SK-N-SH (cell line): ENCODE measurements around the gene MYL5. TPM values are rescaled to one million over a fixed set of nuclear protein-coding genes. Genes with fewer than 3 reads are reported as not detected.

Experiments
- CTCF ChIA-PET: fragments of 300-600, 350-600 bp; formaldehyde crosslinking; extraction: SDS; loops from one replicate; lab custom pipeline; 2021; lab: Yijun Ruan, JAX
- POLR2A ChIA-PET: fragments of 350-600 bp; sonication (Branson Sonifier 250); formaldehyde crosslinking; extraction: SDS; loops from one replicate; lab custom pipeline; 2020; ENCODE audit warnings: antibody characterized with exemption, inconsistent platforms; lab: Yijun Ruan, JAX
- DNase-seq: peaks from one replicate; pipeline ENCODE4 v3.0.0; 2012
- H2AFZ ChIP-seq: fragments of 200-600 bp; sonication (generic); 2 replicates; pipeline ENCODE4 v1.8.1; 2016; ENCODE audit warnings: antibody characterized with exemption, mild to moderate bottlenecking, low read depth
- H3F3A ChIP-seq: fragments of 200-600 bp; sonication (generic); replicated peaks from 2 replicates; pipeline ENCODE3; 2016; ENCODE audit warnings: antibody characterized with exemption, mild to moderate bottlenecking; ENCODE audit not compliant: insufficient read depth
- H3K27ac ChIP-seq, 2 experiments: fragments of 200-500 bp in 1 of 2; fragments of 200-600 bp in 1 of 2; sonication (Bioruptor generic) in 1 of 2; sonication (generic), shearing (Covaris generic) in 1 of 2; 2 replicates each; pipeline versions ENCODE4 v1.5.1 to v1.6.1; 2014 to 2016; ENCODE audit warnings: low read depth in 2 of 2, inconsistent platforms in 1 of 2, low read length in 1 of 2, mild to moderate bottlenecking in 1 of 2, mixed read lengths in 1 of 2
- H3K27me3 ChIP-seq: fragments of 200-600 bp; sonication (generic), shearing (Covaris generic); 2 replicates; pipeline ENCODE4 v1.6.1; 2016; ENCODE audit warnings: mixed run types; ENCODE audit not compliant: insufficient read depth
- H3K36me3 ChIP-seq, 2 experiments: fragments of 200-500 bp in 1 of 2; fragments of 200-600 bp in 1 of 2; sonication (Bioruptor generic) in 1 of 2; sonication (generic) in 1 of 2; replicated peaks in 1 of 2; 2 replicates each; pipeline versions ENCODE3 to v1.5.1; 2014 to 2016; ENCODE audit warnings: low read length in 1 of 2, mild to moderate bottlenecking in 1 of 2; ENCODE audit not compliant: insufficient read depth in 2 of 2, control insufficient read depth in 1 of 2
- H3K4me1 ChIP-seq, 2 experiments: fragments of 200-500 bp in 1 of 2; fragments of 200-600 bp in 1 of 2; sonication (Bioruptor generic) in 1 of 2; sonication (generic), shearing (Covaris generic) in 1 of 2; 2 replicates each; pipeline versions ENCODE4 v1.5.1 to v1.6.1; 2014 to 2016; ENCODE audit warnings: low read depth in 1 of 2, low read length in 1 of 2, mixed run types in 1 of 2; ENCODE audit not compliant: insufficient read depth in 2 of 2, control insufficient read depth in 1 of 2
- H3K4me2 ChIP-seq: fragments of 200-600 bp; sonication (generic), shearing (Covaris generic); 2 replicates; pipeline ENCODE4 v1.6.1; 2017; ENCODE audit warnings: mixed run types
- H3K4me3 ChIP-seq, 2 experiments: fragments of 200-500 bp in 1 of 2; fragments of 200-600 bp in 1 of 2; sonication (Bioruptor generic) in 1 of 2; sonication (generic), shearing (Covaris generic) in 1 of 2; 2 replicates each; pipeline versions ENCODE4 v1.5.1 to v1.8.1; 2014 to 2016; ENCODE audit warnings: low read depth in 2 of 2, inconsistent platforms in 1 of 2, low read length in 1 of 2, mild to moderate bottlenecking in 1 of 2, mixed read lengths in 1 of 2, moderate library complexity in 1 of 2
- H3K79me2 ChIP-seq: fragments of 200-600 bp; sonication (generic); 2 replicates; pipeline ENCODE4 v1.8.1; 2017; ENCODE audit warnings: mild to moderate bottlenecking; ENCODE audit not compliant: insufficient read depth
- H3K9ac ChIP-seq: fragments of 200-600 bp; sonication (generic); 2 replicates; pipeline ENCODE4 v1.6.1; 2017; ENCODE audit warnings: mixed run types
- H3K9me2 ChIP-seq: fragments of 200-600 bp; sonication (generic); 2 replicates; pipeline ENCODE4 v1.6.1; 2017; ENCODE audit warnings: mixed run types
- H3K9me3 ChIP-seq: fragments of 200-600 bp; sonication (generic); 2 replicates; pipeline ENCODE4 v1.6.1; 2017; ENCODE audit warnings: mixed run types, mild to moderate bottlenecking, moderate library complexity
- H4K20me1 ChIP-seq: fragments of 200-600 bp; sonication (generic); 2 replicates; pipeline ENCODE4 v1.6.1; 2017; ENCODE audit warnings: mild to moderate bottlenecking, mixed run types; ENCODE audit not compliant: insufficient read depth
- CHD2 ChIP-seq: fragments of 150-350 bp; IDR thresholded peaks from 2 replicates; pipeline ENCODE4 v1.6.1; 2018; ENCODE audit warnings: low read length; ENCODE audit not compliant: partially characterized antibody
- ELF1 ChIP-seq: IDR thresholded peaks from 2 replicates; pipeline ENCODE4 v1.4.0; 2012
- EP300 ChIP-seq, 2 experiments: IDR thresholded peaks; 2 replicates each; pipeline versions ENCODE4 v1.4.0 to v1.6.1; 2012; ENCODE audit warnings: borderline replicate concordance in 1 of 2, low read depth in 1 of 2, low read length in 1 of 2
- EZH2phosphoT487 ChIP-seq: fragments of 200-600 bp; sonication (generic); IDR thresholded peaks from 2 replicates; pipeline ENCODE4 v1.6.1; 2017; ENCODE audit warnings: low read depth, mixed run types, mild to moderate bottlenecking, antibody characterized with exemption, moderate library complexity, borderline replicate concordance
- FOXM1 ChIP-seq: IDR thresholded peaks from 2 replicates; pipeline ENCODE4 v1.4.0; 2012; ENCODE audit warnings: low read depth, mild to moderate bottlenecking
- GABPA ChIP-seq: IDR thresholded peaks from 2 replicates; pipeline ENCODE4 v1.4.0; 2012; ENCODE audit warnings: low read depth, mild to moderate bottlenecking
- GATA2 ChIP-seq: sonication (generic); formaldehyde crosslinking; IDR thresholded peaks from 2 replicates; pipeline ENCODE4 v1.5.0; 2020; ENCODE audit warnings: mild to moderate bottlenecking, missing genetic modification reagents
- JUND ChIP-seq: IDR thresholded peaks from 2 replicates; pipeline ENCODE4 v1.4.0; 2012
- MEF2A ChIP-seq: IDR thresholded peaks from 2 replicates; pipeline ENCODE4 v1.4.0; 2012; ENCODE audit warnings: low read depth, borderline replicate concordance
- NFIC ChIP-seq: IDR thresholded peaks from 2 replicates; pipeline ENCODE4 v1.4.0; 2012; ENCODE audit warnings: borderline replicate concordance
- NRF1 ChIP-seq: IDR thresholded peaks from 2 replicates; pipeline ENCODE4 v1.6.1; 2012; ENCODE audit warnings: low read depth, mild to moderate bottlenecking, low read length
- POLR2AphosphoS5 ChIP-seq: IDR thresholded peaks from 2 replicates; pipeline ENCODE4 v1.6.1; 2012; ENCODE audit warnings: low read depth, low read length
- RAD21 ChIP-seq: IDR thresholded peaks from 2 replicates; pipeline ENCODE4 v1.6.1; 2012; ENCODE audit warnings: mild to moderate bottlenecking, low read length
- RXRA ChIP-seq: IDR thresholded peaks from 2 replicates; pipeline ENCODE4 v1.4.0; 2012; ENCODE audit warnings: low read depth, mild to moderate bottlenecking, borderline replicate concordance
- TCF12 ChIP-seq: IDR thresholded peaks from 2 replicates; pipeline ENCODE4 v1.4.0; 2012
- TEAD4 ChIP-seq: IDR thresholded peaks from 2 replicates; pipeline ENCODE4 v1.4.0; 2012; ENCODE audit warnings: mild to moderate bottlenecking, borderline replicate concordance; ENCODE audit not compliant: insufficient read depth
- YY1 ChIP-seq: IDR thresholded peaks from 2 replicates; pipeline ENCODE4 v1.4.0; 2012; ENCODE audit warnings: low read depth, mild to moderate bottlenecking
- WGBS: methylation state at CpG from one replicate; pipeline ENCODE4 v1.1.6; 2017; ENCODE audit warnings: low lambda C conversion rate; 5-methylcytosine and 5-hydroxymethylcytosine counted together
- polyA plus RNA-seq, 3 experiments: library from polyadenylated mRNA; depleted of rRNA; stranded (reverse); fragments of >200 nt; gene quantifications; 2 replicates each; pipeline ENCODE4 v1.2.3, GENCODE V29; 2012
- TF ChIP-seq, protein P1 (sequence below): IDR thresholded peaks from 2 replicates; pipeline ENCODE4 v1.4.0; 2012; ENCODE audit warnings: low read depth
- TF ChIP-seq, protein P2 (sequence below): IDR thresholded peaks from 2 replicates; pipeline ENCODE4 v1.6.1; 2012; ENCODE audit warnings: mild to moderate bottlenecking, low read depth, low read length, moderate library complexity
- TF ChIP-seq, protein P3 (sequence below): IDR thresholded peaks from 2 replicates; pipeline ENCODE4 v1.4.0; 2012; ENCODE audit warnings: low read depth, borderline replicate concordance
- TF ChIP-seq, protein P4 (sequence below): IDR thresholded peaks from 2 replicates; pipeline ENCODE4; 2012
- TF ChIP-seq, protein P5 (sequence below): fragments of 150-350 bp; IDR thresholded peaks from 2 replicates; pipeline ENCODE4 v1.6.1; 2016; ENCODE audit warnings: mild to moderate bottlenecking, low read depth, low read length

The MYL5 gene
- polyA plus RNA-seq, 1 of the 3 experiments (the other 2 are of a cell fraction): 46.9 TPM

DNA sequence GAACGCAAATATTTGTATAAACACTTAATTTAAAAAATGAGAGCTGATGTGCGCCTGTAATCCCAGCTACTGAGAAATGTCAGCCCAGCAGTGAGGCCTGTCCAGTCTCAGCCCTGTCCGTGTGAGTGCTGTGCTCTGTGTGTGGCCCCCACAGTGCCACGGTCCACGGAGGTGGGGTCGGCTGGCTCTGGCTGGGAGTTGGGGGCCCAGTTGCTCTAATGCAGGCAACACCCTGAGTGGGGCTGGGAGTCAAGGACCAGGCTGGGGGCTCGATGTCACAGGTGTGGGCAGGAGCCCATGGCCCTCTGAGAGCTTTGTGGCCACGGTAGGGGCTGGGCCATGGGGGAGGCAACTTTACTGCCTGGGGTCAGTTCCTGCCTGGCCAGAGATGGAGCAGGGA is 44.1 kb downstream of the MYL5 start:
- Histone ChIP-seq H3K4me2 (no peak overlapping the region), H3K9me3 (no peaks in the 10 kb centered on the region)
- no peak for TF ChIP-seq JUND
- TF ChIP-seq NFIC: no peak
- no peak for TF ChIP-seq MEF2A
- no peak for TF ChIP-seq POLR2AphosphoS5
- no peak for TF ChIP-seq TEAD4
- TF ChIP-seq, protein P1, sequence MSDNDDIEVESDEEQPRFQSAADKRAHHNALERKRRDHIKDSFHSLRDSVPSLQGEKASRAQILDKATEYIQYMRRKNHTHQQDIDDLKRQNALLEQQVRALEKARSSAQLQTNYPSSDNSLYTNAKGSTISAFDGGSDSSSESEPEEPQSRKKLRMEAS: no peak
- TF ChIP-seq RAD21: no peak
- no peak for TF ChIP-seq RXRA
- TF ChIP-seq GABPA: no peak
- TF ChIP-seq CHD2: no peak
- TF ChIP-seq, protein P2, sequence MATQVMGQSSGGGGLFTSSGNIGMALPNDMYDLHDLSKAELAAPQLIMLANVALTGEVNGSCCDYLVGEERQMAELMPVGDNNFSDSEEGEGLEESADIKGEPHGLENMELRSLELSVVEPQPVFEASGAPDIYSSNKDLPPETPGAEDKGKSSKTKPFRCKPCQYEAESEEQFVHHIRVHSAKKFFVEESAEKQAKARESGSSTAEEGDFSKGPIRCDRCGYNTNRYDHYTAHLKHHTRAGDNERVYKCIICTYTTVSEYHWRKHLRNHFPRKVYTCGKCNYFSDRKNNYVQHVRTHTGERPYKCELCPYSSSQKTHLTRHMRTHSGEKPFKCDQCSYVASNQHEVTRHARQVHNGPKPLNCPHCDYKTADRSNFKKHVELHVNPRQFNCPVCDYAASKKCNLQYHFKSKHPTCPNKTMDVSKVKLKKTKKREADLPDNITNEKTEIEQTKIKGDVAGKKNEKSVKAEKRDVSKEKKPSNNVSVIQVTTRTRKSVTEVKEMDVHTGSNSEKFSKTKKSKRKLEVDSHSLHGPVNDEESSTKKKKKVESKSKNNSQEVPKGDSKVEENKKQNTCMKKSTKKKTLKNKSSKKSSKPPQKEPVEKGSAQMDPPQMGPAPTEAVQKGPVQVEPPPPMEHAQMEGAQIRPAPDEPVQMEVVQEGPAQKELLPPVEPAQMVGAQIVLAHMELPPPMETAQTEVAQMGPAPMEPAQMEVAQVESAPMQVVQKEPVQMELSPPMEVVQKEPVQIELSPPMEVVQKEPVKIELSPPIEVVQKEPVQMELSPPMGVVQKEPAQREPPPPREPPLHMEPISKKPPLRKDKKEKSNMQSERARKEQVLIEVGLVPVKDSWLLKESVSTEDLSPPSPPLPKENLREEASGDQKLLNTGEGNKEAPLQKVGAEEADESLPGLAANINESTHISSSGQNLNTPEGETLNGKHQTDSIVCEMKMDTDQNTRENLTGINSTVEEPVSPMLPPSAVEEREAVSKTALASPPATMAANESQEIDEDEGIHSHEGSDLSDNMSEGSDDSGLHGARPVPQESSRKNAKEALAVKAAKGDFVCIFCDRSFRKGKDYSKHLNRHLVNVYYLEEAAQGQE: no peak
- no peak for TF ChIP-seq EP300 (IDR thresholded peaks at IDR 0.05; ENCODE audit: borderline replicate concordance in 1 of 2, low read depth in 1 of 2, low read length in 1 of 2)
- no peak for TF ChIP-seq GATA2 (CRISPR knock-in tag)
- no peak for TF ChIP-seq YY1
- no peak for TF ChIP-seq ELF1
- TF ChIP-seq, all 33 proteins: peak for 0
- H3K27me3 ChIP-seq: no peaks in the 10 kb centered on the region
- H3K4me1 ChIP-seq: peaks cover 0 to 2% of the 10 kb centered on the region in 2 experiments; a peak in 1 of 4 replicates
- H3K27ac ChIP-seq: no peak overlapping the region
- H3K4me3 ChIP-seq: no peak overlapping the region
- ChIA-PET POLR2A (no interaction called here), CTCF (interaction anchor here (0.7 to 3.3 kb wide), 2 partner anchors 24 to 36 kb away, joined by 3 to 14 read pairs; no protein-coding TSS in a partner anchor)
- H3K9ac ChIP-seq: no peak overlapping the region
- no peak overlapping the region for H2AFZ ChIP-seq
- peaks cover 71% of the 10 kb centered on the region for H3K79me2 ChIP-seq
- no peaks in the 10 kb centered on the region for H3K9me2 ChIP-seq
- no peaks in the 10 kb centered on the region for H3F3A ChIP-seq
- H4K20me1 ChIP-seq: peaks cover 74% of the 10 kb centered on the region
- no peak for DNase-seq
- WGBS: 97% methylated on average over 4 of the region's 8 CpGs
- H3K36me3 ChIP-seq: peaks cover 0 to 3% of the 10 kb centered on the region in 2 experiments

DNA sequence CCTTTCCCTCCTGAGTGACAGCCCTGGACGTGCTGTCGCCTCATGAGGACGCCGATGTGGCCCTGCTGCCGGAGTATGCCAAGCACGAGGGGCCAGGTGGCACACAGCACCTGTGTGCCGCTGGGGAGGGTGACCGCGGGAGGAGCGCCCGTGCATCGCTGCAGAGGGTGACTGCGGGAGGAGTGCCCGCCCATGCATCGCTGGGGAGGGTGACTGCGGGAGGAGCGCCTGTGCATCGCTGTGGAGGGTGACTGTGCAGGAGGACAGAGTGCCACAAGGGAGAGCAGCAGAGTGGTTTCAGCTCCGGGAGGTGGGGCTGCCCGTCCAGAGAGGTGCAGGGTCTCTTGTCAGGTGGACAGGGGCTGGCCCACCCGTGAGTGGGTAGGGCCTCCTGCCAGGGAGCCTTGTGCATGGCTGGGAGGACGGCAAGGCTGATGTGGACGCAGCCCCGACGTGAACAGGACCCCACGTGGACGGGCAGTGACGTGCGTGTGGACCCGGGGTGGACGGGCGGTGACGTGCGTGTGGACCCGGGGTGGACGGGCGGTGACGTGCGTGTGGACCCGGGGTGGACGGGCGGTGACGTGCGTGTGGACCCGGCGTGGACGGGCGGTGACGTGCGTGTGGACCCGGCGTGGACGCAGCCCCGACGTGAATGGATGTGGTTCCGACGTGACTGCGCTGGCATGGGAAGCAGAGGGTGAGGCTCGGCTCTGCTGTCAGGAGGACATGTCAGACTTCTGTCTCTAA is 45.9 kb downstream of the MYL5 start:
- no peak overlapping the region for H2AFZ ChIP-seq
- POLR2A ChIA-PET: no interaction called here
- H3F3A ChIP-seq: no peaks in the 10 kb centered on the region
- CTCF ChIA-PET: interaction anchor here (3.3 kb wide), 1 partner anchor 22 kb away, joined by 14 read pairs; no protein-coding TSS in a partner anchor
- H3K4me2 ChIP-seq: no peak overlapping the region
- no peak overlapping the region for H3K27ac ChIP-seq
- no peaks in the 10 kb centered on the region for H3K9me2 ChIP-seq
- H3K4me1 ChIP-seq: peaks cover 0 to 2% of the 10 kb centered on the region in 2 experiments; a peak in 1 of 4 replicates
- peaks cover 71% of the 10 kb centered on the region for H3K79me2 ChIP-seq
- DNase-seq: no peak
- no peaks in the 10 kb centered on the region for H3K27me3 ChIP-seq
- WGBS: 96% methylated on average over 49 of the region's 59 CpGs
- H3K36me3 ChIP-seq: no peaks in the 10 kb centered on the region
- no peak overlapping the region for H3K4me3 ChIP-seq
- no peaks in the 10 kb centered on the region for H3K9me3 ChIP-seq
- H3K9ac ChIP-seq: no peak overlapping the region
- H4K20me1 ChIP-seq: peaks cover 74% of the 10 kb centered on the region
- TF ChIP-seq, protein P1: no peak
- TF ChIP-seq ELF1 (no peak), TCF12 (no peak), NRF1 (no peak), POLR2AphosphoS5 (no peak), EZH2phosphoT487 (no peak), NFIC (no peak), FOXM1 (no peak)
- TF ChIP-seq, protein P3, sequence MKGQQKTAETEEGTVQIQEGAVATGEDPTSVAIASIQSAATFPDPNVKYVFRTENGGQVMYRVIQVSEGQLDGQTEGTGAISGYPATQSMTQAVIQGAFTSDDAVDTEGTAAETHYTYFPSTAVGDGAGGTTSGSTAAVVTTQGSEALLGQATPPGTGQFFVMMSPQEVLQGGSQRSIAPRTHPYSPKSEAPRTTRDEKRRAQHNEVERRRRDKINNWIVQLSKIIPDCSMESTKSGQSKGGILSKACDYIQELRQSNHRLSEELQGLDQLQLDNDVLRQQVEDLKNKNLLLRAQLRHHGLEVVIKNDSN: no peak
- TF ChIP-seq, protein P4, sequence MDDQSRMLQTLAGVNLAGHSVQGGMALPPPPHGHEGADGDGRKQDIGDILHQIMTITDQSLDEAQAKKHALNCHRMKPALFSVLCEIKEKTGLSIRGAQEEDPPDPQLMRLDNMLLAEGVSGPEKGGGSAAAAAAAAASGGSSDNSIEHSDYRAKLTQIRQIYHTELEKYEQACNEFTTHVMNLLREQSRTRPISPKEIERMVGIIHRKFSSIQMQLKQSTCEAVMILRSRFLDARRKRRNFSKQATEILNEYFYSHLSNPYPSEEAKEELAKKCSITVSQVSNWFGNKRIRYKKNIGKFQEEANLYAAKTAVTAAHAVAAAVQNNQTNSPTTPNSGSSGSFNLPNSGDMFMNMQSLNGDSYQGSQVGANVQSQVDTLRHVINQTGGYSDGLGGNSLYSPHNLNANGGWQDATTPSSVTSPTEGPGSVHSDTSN: no peak
- TF ChIP-seq, protein P5, sequence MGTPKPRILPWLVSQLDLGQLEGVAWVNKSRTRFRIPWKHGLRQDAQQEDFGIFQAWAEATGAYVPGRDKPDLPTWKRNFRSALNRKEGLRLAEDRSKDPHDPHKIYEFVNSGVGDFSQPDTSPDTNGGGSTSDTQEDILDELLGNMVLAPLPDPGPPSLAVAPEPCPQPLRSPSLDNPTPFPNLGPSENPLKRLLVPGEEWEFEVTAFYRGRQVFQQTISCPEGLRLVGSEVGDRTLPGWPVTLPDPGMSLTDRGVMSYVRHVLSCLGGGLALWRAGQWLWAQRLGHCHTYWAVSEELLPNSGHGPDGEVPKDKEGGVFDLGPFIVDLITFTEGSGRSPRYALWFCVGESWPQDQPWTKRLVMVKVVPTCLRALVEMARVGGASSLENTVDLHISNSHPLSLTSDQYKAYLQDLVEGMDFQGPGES: no peak
